Liver (tissue), 9 donors: ENCODE results near the gene PPP1R13B. TPM values are rescaled to one million over a fixed set of nuclear protein-coding genes. Genes with fewer than 3 reads are reported as not detected.

Source experiments
- DNase-seq: peaks from one replicate; pipeline ENCODE4 v3.0.0-alpha.2; 2017; ENCODE audit warnings: low spot score
- H3K27ac ChIP-seq, 2 donors: one replicate each; pipeline ENCODE4 v1.7.0; 2013; ENCODE audit warnings: inconsistent platforms in 2 of 2, low read length in 2 of 2, control low read depth in 1 of 2, low read depth in 1 of 2, mild to moderate bottlenecking in 1 of 2
- H3K27me3 ChIP-seq, 4 donors: one replicate each; pipeline versions ENCODE4 v1.6.1 to v1.7.0; 2013; ENCODE audit warnings: low read length in 3 of 4, inconsistent platforms in 1 of 4, mild to moderate bottlenecking in 1 of 4, moderate library complexity in 1 of 4; ENCODE audit not compliant: control insufficient read depth in 4 of 4, insufficient read depth in 4 of 4
- H3K36me3 ChIP-seq, 4 donors: one replicate each; pipeline versions ENCODE4 v1.6.1 to v1.7.0; 2013; ENCODE audit warnings: low read length in 3 of 4, mild to moderate bottlenecking in 3 of 4, low read depth in 1 of 4, moderate library complexity in 1 of 4; ENCODE audit not compliant: control insufficient read depth in 4 of 4, insufficient read depth in 3 of 4
- H3K4me1 ChIP-seq, 4 donors: one replicate each; pipeline versions ENCODE4 v1.6.1 to v1.7.0; 2013; ENCODE audit warnings: low read length in 3 of 4, mild to moderate bottlenecking in 3 of 4, moderate library complexity in 1 of 4; ENCODE audit not compliant: control insufficient read depth in 4 of 4, insufficient read depth in 4 of 4
- H3K4me3 ChIP-seq, 3 donors: one replicate each; pipeline versions ENCODE4 v1.6.1 to v1.7.0; 2013; ENCODE audit warnings: low read length in 3 of 3, control low read depth in 1 of 3, low read depth in 1 of 3, mild to moderate bottlenecking in 1 of 3
- H3K9ac ChIP-seq, 2 donors: one replicate each; pipeline ENCODE4 v1.7.0; 2013; ENCODE audit warnings: low read length in 2 of 2, mild to moderate bottlenecking in 2 of 2, moderate library complexity in 2 of 2, control low read depth in 1 of 2, low read depth in 1 of 2
- H3K9me3 ChIP-seq, 4 donors: one replicate each; pipeline versions ENCODE4 v1.6.1 to v1.7.0; 2013; ENCODE audit warnings: low read length in 3 of 4; ENCODE audit not compliant: control insufficient read depth in 4 of 4
- EGR1 ChIP-seq, 2 donors: IDR thresholded peaks; 2 replicates each; pipeline ENCODE4 v1.6.1; 2016 to 2018; ENCODE audit warnings: antibody characterized with exemption in 2 of 2, low read depth in 2 of 2
- FOXA2 ChIP-seq: IDR thresholded peaks from 2 replicates; pipeline ENCODE4 v1.6.1; 2016; ENCODE audit warnings: antibody characterized with exemption
- GABPA ChIP-seq, 2 donors: IDR thresholded peaks in 1 of 2; conservative IDR thresholded peaks in 1 of 2; 2 replicates each; pipeline ENCODE4 v1.6.1; 2016; ENCODE audit warnings: antibody characterized with exemption in 2 of 2, mild to moderate bottlenecking in 1 of 2, moderate library complexity in 1 of 2
- HNF4A ChIP-seq, 2 donors: conservative IDR thresholded peaks; 2 replicates each; pipeline ENCODE4 v1.6.1; 2016; ENCODE audit warnings: antibody characterized with exemption in 2 of 2, mild to moderate bottlenecking in 2 of 2
- HNF4G ChIP-seq: IDR thresholded peaks from 2 replicates; pipeline ENCODE4 v1.6.1; 2016; ENCODE audit warnings: antibody characterized with exemption
- JUND ChIP-seq, 2 donors: IDR thresholded peaks; 2 replicates each; pipeline ENCODE4 v1.6.1; 2016; ENCODE audit warnings: antibody characterized with exemption in 2 of 2
- NR2F2 ChIP-seq: IDR thresholded peaks from 2 replicates; pipeline ENCODE4 v1.6.1; 2016; ENCODE audit warnings: antibody characterized with exemption
- RAD21 ChIP-seq, 2 donors: IDR thresholded peaks; 2 replicates each; pipeline ENCODE4 v1.6.1; 2016; ENCODE audit warnings: antibody characterized with exemption in 2 of 2, mild to moderate bottlenecking in 2 of 2
- RXRA ChIP-seq, 2 donors: IDR thresholded peaks; 2 replicates each; pipeline ENCODE4 v1.6.1; 2017 to 2018; ENCODE audit warnings: antibody characterized with exemption in 2 of 2, mild to moderate bottlenecking in 1 of 2
- SP1 ChIP-seq: IDR thresholded peaks from 2 replicates; pipeline ENCODE4 v1.6.1; 2018; ENCODE audit warnings: antibody characterized with exemption, mild to moderate bottlenecking
- TAF1 ChIP-seq: conservative IDR thresholded peaks from 2 replicates; pipeline ENCODE4 v1.6.1; 2016; ENCODE audit warnings: antibody characterized with exemption, mild to moderate bottlenecking
- YY1 ChIP-seq: IDR thresholded peaks from 2 replicates; pipeline ENCODE4 v1.6.1; 2016; ENCODE audit warnings: antibody characterized with exemption, mild to moderate bottlenecking
- ZBTB33 ChIP-seq: IDR thresholded peaks from 2 replicates; pipeline ENCODE4 v1.6.1; 2016; ENCODE audit warnings: antibody characterized with exemption
- WGBS: extraction: QIAGEN DNeasy Blood & Tissue Kit; methylation state at CpG from one replicate; pipeline ENCODE4 v1.1.7; 2013; 5-methylcytosine and 5-hydroxymethylcytosine counted together
- polyA plus RNA-seq, 2 donors: library from polyadenylated mRNA; stranded (reverse) in 1 of 2; unstranded in 1 of 2; fragments of 200-250 nt in 1 of 2; fragments of >200 nt in 1 of 2; fragmentation: Nextera tagmentation in 1 of 2; extraction: Ambion mirVana in 1 of 2; gene quantifications; one replicate each; pipeline versions ENCODE4 v1.2.1 to v1.2.3, GENCODE V29; 2013 to 2015
- total RNA-seq, 2 donors: library from RNA; depleted of rRNA; stranded (reverse); fragments of >200 nt; gene quantifications; one replicate each; pipeline ENCODE4 v1.2.3, GENCODE V29; 2014
- TF ChIP-seq, protein P1 (sequence below): IDR thresholded peaks from 2 replicates; pipeline ENCODE4 v1.6.1; 2016; ENCODE audit warnings: antibody characterized with exemption, mild to moderate bottlenecking
- TF ChIP-seq, protein P2 (sequence below): IDR thresholded peaks from 2 replicates; pipeline ENCODE4 v1.6.1; 2016; ENCODE audit warnings: antibody characterized with exemption
- donor health status: healthy.
- donor health status: healthy.
- donor health status: healthy.
- donor health status: healthy.
- donor health status: healthy.

The PPP1R13B gene
- total and polyA plus RNA-seq, 4 donors: 3.2 to 15.1 (median 5.1) TPM

DNA sequence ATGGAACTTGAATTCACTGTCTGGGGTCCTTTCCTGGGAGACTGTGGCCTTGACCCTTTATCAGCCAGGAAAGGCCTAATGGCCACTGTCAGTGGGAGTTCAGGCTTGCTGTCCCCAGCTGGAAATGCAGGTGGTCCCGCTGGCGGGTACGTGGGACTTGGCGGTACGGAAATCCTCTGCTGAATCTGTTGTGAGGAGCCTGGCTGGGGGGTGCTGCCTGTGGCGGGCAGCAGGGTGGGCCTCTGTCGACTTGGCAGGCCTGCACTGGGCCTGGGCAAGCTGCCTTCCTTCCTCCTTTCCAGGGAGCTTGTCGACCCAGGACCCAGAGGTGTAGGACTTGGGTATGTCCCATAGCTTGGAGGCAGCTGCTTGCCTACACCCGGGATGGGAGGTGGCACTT is 105.5 kb downstream of the PPP1R13B start:
- 85% methylated on average over 9 of the region's 9 CpGs for WGBS
- Histone ChIP-seq H3K4me3 (no peak overlapping the region), H3K9ac (no peak overlapping the region), H3K4me1 (peaks cover 3 to 11% (median 9%) of the 10 kb centered on the region in 4 donors), H3K9me3 (no peaks in the 10 kb centered on the region), H3K36me3 (peaks cover 3 to 27% (median 10%) of the 10 kb centered on the region in 4 donors), H3K27me3 (no peaks in the 10 kb centered on the region), H3K27ac (no peak overlapping the region)
- no peak for TF ChIP-seq EGR1 (IDR thresholded peaks at IDR 0.05; ENCODE audit: low read depth in 2 of 2)
- no peak for TF ChIP-seq JUND (IDR thresholded peaks at IDR 0.05)
- no peak for TF ChIP-seq NR2F2
- TF ChIP-seq, protein P1, sequence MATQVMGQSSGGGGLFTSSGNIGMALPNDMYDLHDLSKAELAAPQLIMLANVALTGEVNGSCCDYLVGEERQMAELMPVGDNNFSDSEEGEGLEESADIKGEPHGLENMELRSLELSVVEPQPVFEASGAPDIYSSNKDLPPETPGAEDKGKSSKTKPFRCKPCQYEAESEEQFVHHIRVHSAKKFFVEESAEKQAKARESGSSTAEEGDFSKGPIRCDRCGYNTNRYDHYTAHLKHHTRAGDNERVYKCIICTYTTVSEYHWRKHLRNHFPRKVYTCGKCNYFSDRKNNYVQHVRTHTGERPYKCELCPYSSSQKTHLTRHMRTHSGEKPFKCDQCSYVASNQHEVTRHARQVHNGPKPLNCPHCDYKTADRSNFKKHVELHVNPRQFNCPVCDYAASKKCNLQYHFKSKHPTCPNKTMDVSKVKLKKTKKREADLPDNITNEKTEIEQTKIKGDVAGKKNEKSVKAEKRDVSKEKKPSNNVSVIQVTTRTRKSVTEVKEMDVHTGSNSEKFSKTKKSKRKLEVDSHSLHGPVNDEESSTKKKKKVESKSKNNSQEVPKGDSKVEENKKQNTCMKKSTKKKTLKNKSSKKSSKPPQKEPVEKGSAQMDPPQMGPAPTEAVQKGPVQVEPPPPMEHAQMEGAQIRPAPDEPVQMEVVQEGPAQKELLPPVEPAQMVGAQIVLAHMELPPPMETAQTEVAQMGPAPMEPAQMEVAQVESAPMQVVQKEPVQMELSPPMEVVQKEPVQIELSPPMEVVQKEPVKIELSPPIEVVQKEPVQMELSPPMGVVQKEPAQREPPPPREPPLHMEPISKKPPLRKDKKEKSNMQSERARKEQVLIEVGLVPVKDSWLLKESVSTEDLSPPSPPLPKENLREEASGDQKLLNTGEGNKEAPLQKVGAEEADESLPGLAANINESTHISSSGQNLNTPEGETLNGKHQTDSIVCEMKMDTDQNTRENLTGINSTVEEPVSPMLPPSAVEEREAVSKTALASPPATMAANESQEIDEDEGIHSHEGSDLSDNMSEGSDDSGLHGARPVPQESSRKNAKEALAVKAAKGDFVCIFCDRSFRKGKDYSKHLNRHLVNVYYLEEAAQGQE: no peak
- TF ChIP-seq YY1: no peak
- no peak for TF ChIP-seq GABPA (IDR thresholded peaks at IDR 0.05 in 1 of 2, conservative IDR thresholded peaks at IDR 0.05 in 1 of 2)
- no peak for TF ChIP-seq HNF4A (conservative IDR thresholded peaks at IDR 0.05)
- no peak for DNase-seq

- WGBS: 86% methylated on average over 14 of the region's 14 CpGs
- Histone ChIP-seq H3K27ac (no peak overlapping the region), H3K36me3 (peaks cover 3 to 30% (median 11%) of the 10 kb centered on the region in 4 donors), H3K27me3 (no peaks in the 10 kb centered on the region), H3K9me3 (no peaks in the 10 kb centered on the region), H3K9ac (no peak overlapping the region), H3K4me3 (no peak overlapping the region), H3K4me1 (peaks cover 3 to 11% (median 9%) of the 10 kb centered on the region in 4 donors)
- TF ChIP-seq GABPA (IDR thresholded peaks at IDR 0.05 in 1 of 2, conservative IDR thresholded peaks at IDR 0.05 in 1 of 2) (no peak), NR2F2 (no peak), YY1 (no peak)
- DNase-seq: no peak
These were observed 106.2 kb downstream of the PPP1R13B start for GRCh38 chr14:103740991-103741689.

DNA sequence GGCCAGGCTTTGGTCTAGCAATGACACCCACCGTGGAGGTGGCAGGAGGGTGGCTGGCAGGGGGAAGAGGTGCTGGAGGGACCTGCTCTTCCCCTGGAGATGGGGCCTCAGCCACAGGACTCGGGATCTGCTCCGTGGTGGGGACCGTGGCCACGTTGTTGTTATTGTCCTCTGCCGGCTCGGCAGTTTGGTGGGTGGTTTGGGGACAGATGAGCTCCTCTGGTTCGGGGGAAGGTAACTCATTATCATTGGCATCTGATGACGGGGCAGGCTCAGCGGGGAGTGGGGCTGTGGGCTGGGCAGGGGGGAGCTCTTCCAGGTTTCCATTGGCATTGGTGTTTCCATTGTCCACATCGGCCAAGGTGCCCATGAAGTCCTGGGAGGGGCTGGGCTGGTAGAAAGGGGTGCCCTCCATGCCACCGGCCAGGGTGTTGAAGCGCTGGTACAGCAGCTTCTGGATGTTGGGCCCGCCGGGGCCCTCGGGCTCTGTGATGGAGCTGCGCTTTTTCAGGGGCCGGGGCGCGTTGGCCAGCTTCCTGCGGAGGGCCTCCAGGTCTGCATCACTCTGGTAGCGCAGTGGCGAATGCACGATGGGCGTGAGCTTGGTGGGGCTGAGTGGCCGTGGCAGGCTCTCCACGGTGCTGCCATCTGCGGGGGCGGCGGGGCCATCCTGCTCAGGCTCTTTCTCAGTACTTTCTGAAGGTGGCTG is 107.4 kb downstream of the PPP1R13B start:
- Histone ChIP-seq H3K27ac (no peak overlapping the region), H3K4me3 (no peak overlapping the region), H3K27me3 (no peaks in the 10 kb centered on the region), H3K36me3 (peaks cover 3 to 32% (median 12%) of the 10 kb centered on the region in 4 donors), H3K9me3 (no peaks in the 10 kb centered on the region), H3K4me1 (peaks cover 3 to 9% (median 4%) of the 10 kb centered on the region in 4 donors), H3K9ac (no peak overlapping the region)
- DNase-seq: no peak
- 98% methylated on average over 30 of the region's 30 CpGs for WGBS
- TF ChIP-seq TAF1 (no peak), JUND (IDR thresholded peaks at IDR 0.05) (no peak), NR2F2 (no peak), ZBTB33 (no peak), SP1 (no peak), EGR1 (IDR thresholded peaks at IDR 0.05; ENCODE audit: low read depth in 2 of 2) (no peak), RAD21 (IDR thresholded peaks at IDR 0.05) (no peak), FOXA2 (no peak), RXRA (IDR thresholded peaks at IDR 0.05) (no peak), HNF4G (no peak), YY1 (no peak)
- TF ChIP-seq, protein P2, sequence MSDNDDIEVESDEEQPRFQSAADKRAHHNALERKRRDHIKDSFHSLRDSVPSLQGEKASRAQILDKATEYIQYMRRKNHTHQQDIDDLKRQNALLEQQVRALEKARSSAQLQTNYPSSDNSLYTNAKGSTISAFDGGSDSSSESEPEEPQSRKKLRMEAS: no peak
- TF ChIP-seq, protein P1: no peak
